Right lobe of liver (tissue), 6 donors: ENCODE results near the gene PLEKHF1. TPM values are rescaled to one million over a fixed set of nuclear protein-coding genes. Genes with fewer than 3 reads are reported as not detected.

Experiments
- ATAC-seq, 4 donors: fragments of 200-7000 bp; cut with Tn5 transposase; one replicate each; pipeline ENCODE4 v1.9.1; 2020; ENCODE audit warnings: mild to moderate bottlenecking in 4 of 4, moderate library complexity in 4 of 4
- DNase-seq, 3 donors: peaks; one replicate each; pipeline ENCODE4 v3.0.0-alpha.2; 2020
- H3K27ac ChIP-seq, 3 donors: fragments of 200-600 bp; one replicate each; pipeline ENCODE4 v1.8.0; 2022
- H3K27me3 ChIP-seq, 2 donors: fragments of 200-600 bp; one replicate each; pipeline ENCODE4 v1.8.0; 2022
- H3K36me3 ChIP-seq, 4 donors: fragments of 200-600 bp; sonication (generic) in 1 of 4; one replicate each; pipeline versions ENCODE4 v1.5.1 to v1.8.0; 2017 to 2022; ENCODE audit warnings: control low read depth in 1 of 4
- H3K4me1 ChIP-seq, 4 donors: fragments of 200-600 bp; sonication (generic) in 1 of 4; one replicate each; pipeline versions ENCODE4 v1.5.1 to v1.8.0; 2017 to 2022; ENCODE audit warnings: control low read depth in 1 of 4
- H3K4me3 ChIP-seq, 3 donors: fragments of 200-600 bp; one replicate each; pipeline ENCODE4 v1.8.0; 2022
- H3K9me3 ChIP-seq, 4 donors: fragments of 200-600 bp; sonication (generic) in 1 of 4; one replicate each; pipeline versions ENCODE4 v1.5.1 to v1.8.0; 2017 to 2022; ENCODE audit warnings: control low read depth in 1 of 4
- CTCF ChIP-seq, 4 donors: fragments of 200-600 bp in 3 of 4; fragments of 450-650 bp in 1 of 4; IDR thresholded peaks; one replicate each; pipeline versions ENCODE4 v1.5.1 to v1.8.0; 2016 to 2022; ENCODE audit warnings: antibody characterized with exemption in 4 of 4, mild to moderate bottlenecking in 2 of 4
- POLR2A ChIP-seq: fragments of 450-650 bp; IDR thresholded peaks from one replicate; pipeline ENCODE4 v1.6.1; 2017; ENCODE audit warnings: antibody characterized with exemption, mild to moderate bottlenecking
- WGBS: methylation state at CpG from one replicate; pipeline ENCODE4 v1.1.6; 2018; ENCODE audit warnings: low coverage, low lambda C conversion rate; ENCODE audit not compliant: insufficient coverage; ENCODE audit errors: missing lambda C conversion rate; 5-methylcytosine and 5-hydroxymethylcytosine counted together
- intact Hi-C, 2 donors: fragments of 100-400 bp; cut with DNase I; formaldehyde crosslinking; loops; one replicate each; pipeline versions ENCODE4 v1.11.2 to v1.14.1; 2022
- total RNA-seq, 6 experiments: library from RNA; depleted of rRNA in 2 of 6; stranded (reverse); fragments of >200 nt in 2 of 6; fragmentation: NEBNext Ultra II Directional in 3 of 6; extraction: Animal tissue kit (Norgen Biotek cat#: 25700) in 3 of 6; gene quantifications; one replicate each; pipeline versions ENCODE4 v1.1.0 to v1.2.4, GENCODE V29; 2016 to 2023
- donor health status: DM: no; HTN: yes; CAD: no.
- donor health status: DM: no; HTN: no; CAD: no.
- donor health status: DM: no; HTN: no; CAD: no.
- donor health status: DM: no; HTN: yes; CAD: no.
- donor health status: DM: no; HTN: yes; CAD: no.

PLEKHF1 gene
- total RNA-seq, 6 experiments from 2014 or later = 5.6 to 13.8 (median 9.8) TPM

- no CpG with 5 or more reads among the region's 12 CpGs for WGBS
- intact Hi-C loops = no loop called here
Measured at GRCh38 chr19:29640231-29640630, 25.0 kb upstream of the PLEKHF1 start.

GRCh38 chr19:29641597-29641996, 23.7 kb upstream of the PLEKHF1 start:
- Histone ChIP-seq H3K36me3 (no peaks in the 10 kb centered on the region), H3K9me3 (no peaks in the 10 kb centered on the region), H3K4me1 (peaks cover 0 to 12% (median 5%) of the 10 kb centered on the region in 4 donors), H3K4me3 (no peak overlapping the region), H3K27me3 (no peaks in the 10 kb centered on the region), H3K27ac (no peak overlapping the region)
- intact Hi-C loops = no loop called here
- DNase-seq (no peak), ATAC-seq (no peak)
- 62% methylated on average over 2 of the region's 2 CpGs for WGBS
- no peak for TF ChIP-seq CTCF (IDR thresholded peaks at IDR 0.05)
- no peak for TF ChIP-seq POLR2A

More at GRCh38 chr19:29640231-29640630, 25.0 kb upstream of the PLEKHF1 start:
- no peak for DNase-seq
- Histone ChIP-seq H3K27ac (no peak overlapping the region), H3K4me1 (no peaks in the 10 kb centered on the region), H3K4me3 (no peak overlapping the region), H3K36me3 (no peaks in the 10 kb centered on the region), H3K9me3 (no peaks in the 10 kb centered on the region), H3K27me3 (no peaks in the 10 kb centered on the region)
- ATAC-seq = no peak
- TF ChIP-seq CTCF (IDR thresholded peaks at IDR 0.05) (no peak), POLR2A (no peak)

DNA sequence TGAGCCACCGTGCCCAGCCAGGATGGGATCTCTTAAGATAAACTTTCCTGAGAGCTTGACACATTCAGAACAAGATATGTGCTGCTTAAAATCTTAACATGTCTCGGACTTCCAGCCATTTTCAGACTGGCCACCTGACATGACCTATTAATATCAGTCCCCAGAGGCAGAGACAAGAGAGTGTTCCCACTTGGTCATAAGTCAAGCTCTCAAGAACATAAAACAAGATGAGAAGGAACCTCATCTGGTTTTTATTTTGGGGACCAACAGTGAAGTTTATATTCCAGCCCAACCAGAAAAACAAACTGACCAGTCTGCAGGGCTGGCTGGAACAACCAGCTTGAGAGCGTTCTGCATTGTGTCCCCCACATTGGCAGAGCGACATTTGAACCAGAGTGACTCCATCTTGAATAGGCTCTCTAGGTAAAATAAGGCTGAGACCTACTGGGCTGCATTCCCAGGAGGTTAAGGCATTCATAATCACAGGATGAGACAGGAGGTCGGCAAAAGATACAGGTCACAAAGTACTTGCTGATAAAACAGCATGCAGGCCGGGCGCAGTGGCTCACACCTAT, 21.8 kb upstream of the PLEKHF1 start:
- DNase-seq (no peak), ATAC-seq (no peak)
- H3K9me3 ChIP-seq = no peaks in the 10 kb centered on the region
- intact Hi-C loops = no loop called here
- H3K27ac ChIP-seq = no peak overlapping the region
- no peaks in the 10 kb centered on the region for H3K27me3 ChIP-seq
- TF ChIP-seq CTCF (IDR thresholded peaks at IDR 0.05) (no peak), POLR2A (no peak)
- no peaks in the 10 kb centered on the region for H3K36me3 ChIP-seq
- H3K4me1 ChIP-seq = peaks cover 0 to 12% (median 5%) of the 10 kb centered on the region in 4 donors
- H3K4me3 ChIP-seq = no peak overlapping the region
- 84% methylated on average over 4 of the region's 7 CpGs for whole genome bisulfite sequencing

DNA sequence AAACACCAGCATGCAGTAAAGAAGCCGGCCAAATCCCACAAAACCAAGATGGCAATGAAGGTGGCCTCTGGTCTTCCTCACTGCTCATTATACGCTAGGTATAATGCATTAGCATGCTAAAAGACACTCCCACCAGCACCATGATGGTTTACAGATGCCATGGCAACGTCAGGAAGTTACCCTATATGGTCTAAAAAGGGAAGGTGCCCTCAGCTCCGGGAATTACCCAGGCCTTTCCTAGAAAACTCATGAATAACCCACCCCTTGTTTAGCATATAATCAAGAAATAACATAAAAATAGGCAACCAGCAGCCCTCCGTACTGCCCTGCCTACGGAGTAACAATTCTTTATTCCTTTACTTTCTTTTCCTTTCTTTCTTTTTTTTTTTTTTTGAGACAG, 21.1 kb upstream of the PLEKHF1 start:
- no peak overlapping the region for H3K27ac ChIP-seq
- no peaks in the 10 kb centered on the region for H3K9me3 ChIP-seq
- 89% methylated on average over 5 of the region's 6 CpGs for WGBS
- ATAC-seq = no peak
- H3K36me3 ChIP-seq = no peaks in the 10 kb centered on the region
- intact Hi-C loops = no loop called here
- no peak for TF ChIP-seq POLR2A
- no peak for TF ChIP-seq CTCF (IDR thresholded peaks at IDR 0.05)
- H3K4me3 ChIP-seq = no peak overlapping the region
- no peak for DNase-seq
- H3K27me3 ChIP-seq = no peaks in the 10 kb centered on the region
- peaks cover 0 to 12% (median 5%) of the 10 kb centered on the region in 4 donors for H3K4me1 ChIP-seq

GRCh38 chr19:29645491-29645867, 19.8 kb upstream of the PLEKHF1 start:
- H3K4me1 ChIP-seq = peaks cover 0 to 12% (median 5%) of the 10 kb centered on the region in 4 donors
- H3K9me3 ChIP-seq = no peaks in the 10 kb centered on the region
- WGBS = 33% methylated on average over 5 of the region's 5 CpGs
- ATAC-seq (no peak), DNase-seq (no peak)
- TF ChIP-seq POLR2A = no peak
- no peak for TF ChIP-seq CTCF (IDR thresholded peaks at IDR 0.05)
- intact Hi-C loops = no loop called here
- no peak overlapping the region for H3K4me3 ChIP-seq
- H3K27ac ChIP-seq = no peak overlapping the region
- no peaks in the 10 kb centered on the region for H3K27me3 ChIP-seq
- no peaks in the 10 kb centered on the region for H3K36me3 ChIP-seq
